Measurements from ENCODE around the gene PDE4D. TPM values are rescaled to one million over a fixed set of nuclear protein-coding genes. Genes with fewer than 3 reads are reported as not detected.

Gene PDE4D
- total and polyA plus RNA-seq, 2 donors (not counting 3 experiments of a cell fraction or from before 2014, with no cell fraction given), result 34.5 to 51.2 TPM

DNA sequence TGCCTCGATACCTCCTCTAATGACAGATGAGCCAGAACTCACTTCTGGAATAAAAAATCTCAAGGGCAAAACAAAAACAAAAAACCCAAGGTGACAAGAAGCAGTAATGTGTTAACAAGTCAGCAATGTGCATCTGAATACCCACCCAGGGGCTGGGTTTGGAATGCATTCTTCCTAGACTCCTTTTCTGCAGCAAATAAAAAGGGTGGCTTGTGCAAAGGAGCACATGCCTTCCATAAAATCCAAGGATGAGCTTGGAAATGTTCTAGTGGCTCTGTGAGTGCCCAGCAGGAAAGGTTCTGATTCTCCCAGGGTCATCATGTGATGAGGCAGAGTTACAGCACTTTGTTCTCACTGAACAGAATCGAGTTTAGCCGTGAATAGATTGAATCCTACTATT, 710.8 kb downstream of the PDE4D start:
- no peak for FAIRE-seq
- H3K27me3 ChIP-seq (ENCODE audit: control insufficient read depth in 2 of 2, insufficient read depth in 2 of 2, low read length in 2 of 2), result no peaks in the 10 kb centered on the region
- H3K4me2 ChIP-seq (ENCODE audit: insufficient read depth, low read length), result no peak overlapping the region
- no peak overlapping the region for H3K27ac ChIP-seq (ENCODE audit: insufficient read depth, low read depth, low read length)
- BruUV-seq (replicated peaks), result no TSS peak
- intact Hi-C loops (cut with micrococcal nuclease), result no loop called here
- no peak overlapping the region for H3K9ac ChIP-seq (replicated peaks; ENCODE audit: extremely low read depth, insufficient read depth, low read length)
- no peaks in the 10 kb centered on the region for H3K4me1 ChIP-seq (ENCODE audit: control insufficient read depth, extremely low read depth, insufficient read depth, low read length)
- ChIA-PET CTCF (interaction anchor here (1.1 to 3.9 kb wide), 4 partner anchors 9 to 291 kb away, joined by 5 to 23 read pairs (median 10); no protein-coding TSS in a partner anchor), POLR2A (no interaction called here)
- H3K79me2 ChIP-seq (ENCODE audit: control insufficient read depth, insufficient read depth, low read length), result no peaks in the 10 kb centered on the region
- H3K9me1 ChIP-seq (replicated peaks; ENCODE audit: control insufficient read depth, extremely low read depth, insufficient read depth, low read length), result no peaks in the 10 kb centered on the region
- no peak for DNase-seq (ENCODE audit: low read depth, low spot score)
- dilution Hi-C loops (cut with MboI; ENCODE audit: extremely low pct_ligation_motif_present, low sequenced_read_pairs), result no loop called here
- TF ChIP-seq FOS (IDR thresholded peaks at IDR 0.05; ENCODE audit: borderline replicate concordance, insufficient read depth, low read length), result no peak
- no peak for TF ChIP-seq GATA2 (IDR thresholded peaks at IDR 0.05; ENCODE audit: insufficient read depth, insufficient read length, low read depth, low read length)
- TF ChIP-seq POLR2AphosphoS5 (IDR thresholded peaks at IDR 0.05; ENCODE audit: insufficient read depth, low read depth, low read length), result no peak
- TF ChIP-seq EZH2 (IDR thresholded peaks at IDR 0.05; ENCODE audit: borderline replicate concordance, low read depth, low read length, severe bottlenecking), result no peak
- no peak for TF ChIP-seq MYC (IDR thresholded peaks at IDR 0.05; ENCODE audit: low read depth, low read length)
- TF ChIP-seq JUN (IDR thresholded peaks at IDR 0.05; ENCODE audit: borderline replicate concordance, insufficient read depth, insufficient read length, low read depth), result no peak
- TF ChIP-seq, protein P1, sequence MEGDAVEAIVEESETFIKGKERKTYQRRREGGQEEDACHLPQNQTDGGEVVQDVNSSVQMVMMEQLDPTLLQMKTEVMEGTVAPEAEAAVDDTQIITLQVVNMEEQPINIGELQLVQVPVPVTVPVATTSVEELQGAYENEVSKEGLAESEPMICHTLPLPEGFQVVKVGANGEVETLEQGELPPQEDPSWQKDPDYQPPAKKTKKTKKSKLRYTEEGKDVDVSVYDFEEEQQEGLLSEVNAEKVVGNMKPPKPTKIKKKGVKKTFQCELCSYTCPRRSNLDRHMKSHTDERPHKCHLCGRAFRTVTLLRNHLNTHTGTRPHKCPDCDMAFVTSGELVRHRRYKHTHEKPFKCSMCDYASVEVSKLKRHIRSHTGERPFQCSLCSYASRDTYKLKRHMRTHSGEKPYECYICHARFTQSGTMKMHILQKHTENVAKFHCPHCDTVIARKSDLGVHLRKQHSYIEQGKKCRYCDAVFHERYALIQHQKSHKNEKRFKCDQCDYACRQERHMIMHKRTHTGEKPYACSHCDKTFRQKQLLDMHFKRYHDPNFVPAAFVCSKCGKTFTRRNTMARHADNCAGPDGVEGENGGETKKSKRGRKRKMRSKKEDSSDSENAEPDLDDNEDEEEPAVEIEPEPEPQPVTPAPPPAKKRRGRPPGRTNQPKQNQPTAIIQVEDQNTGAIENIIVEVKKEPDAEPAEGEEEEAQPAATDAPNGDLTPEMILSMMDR (IDR thresholded peaks at IDR 0.05; ENCODE audit: extremely low read depth in 1 of 2, insufficient read depth in 1 of 2, low read depth in 1 of 2, low read length in 2 of 2), result no peak
- no peak for TF ChIP-seq POLR2A (IDR thresholded peaks at IDR 0.05; ENCODE audit: low read depth, low read length)
- TF ChIP-seq, protein P2, sequence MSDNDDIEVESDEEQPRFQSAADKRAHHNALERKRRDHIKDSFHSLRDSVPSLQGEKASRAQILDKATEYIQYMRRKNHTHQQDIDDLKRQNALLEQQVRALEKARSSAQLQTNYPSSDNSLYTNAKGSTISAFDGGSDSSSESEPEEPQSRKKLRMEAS (IDR thresholded peaks at IDR 0.05; ENCODE audit: insufficient read depth, insufficient read length), result no peak
- no peak overlapping the region for H2AFZ ChIP-seq (ENCODE audit: low read depth, low read length)
- H4K20me1 ChIP-seq (replicated peaks; ENCODE audit: control insufficient read depth, extremely low read depth, insufficient read depth, low read length), result no peaks in the 10 kb centered on the region
- H3K9me3 ChIP-seq (replicated peaks; ENCODE audit: control insufficient read depth, insufficient read depth, low read length), result no peaks in the 10 kb centered on the region
- no peaks in the 10 kb centered on the region for H3K36me3 ChIP-seq (ENCODE audit: control insufficient read depth in 2 of 2, extremely low read depth in 1 of 2, insufficient read depth in 2 of 2, low read length in 2 of 2)
- no peak overlapping the region for H3K4me3 ChIP-seq (replicated peaks in 1 of 3; ENCODE audit: insufficient read depth in 1 of 3, low read depth in 1 of 3, low read length in 3 of 3)

Data from endothelial cell of umbilical vein (primary cell).